ENCODE data around the gene COQ8B. TPM values are rescaled to one million over a fixed set of nuclear protein-coding genes. Genes with fewer than 3 reads are reported as not detected.

The COQ8B gene
- total RNA-seq, 1 donor from 2014 or later = 20.0 TPM

DNA sequence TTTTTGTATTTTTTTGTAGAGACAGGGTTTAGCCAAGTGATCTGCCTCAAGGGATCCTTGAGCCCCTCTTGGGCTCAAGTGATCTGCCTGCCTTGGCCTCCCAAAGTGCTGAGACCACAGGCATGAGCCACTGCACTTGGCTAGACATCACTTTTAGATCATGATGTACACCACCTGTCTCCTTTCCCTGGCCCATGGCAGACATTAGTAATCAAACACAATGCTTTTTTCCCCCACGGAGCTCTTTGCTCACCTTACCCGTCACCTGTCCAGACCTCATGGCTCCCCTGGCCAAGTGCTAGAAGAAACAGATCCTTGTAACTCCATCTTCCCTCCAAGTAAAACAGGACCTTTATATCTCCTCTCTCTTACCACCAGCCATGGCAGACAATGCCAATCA, 44.6 kb downstream of the COQ8B start:
- no peaks in the 10 kb centered on the region for H3K27me3 ChIP-seq (ENCODE audit: control insufficient read depth, insufficient read depth, low read length)
- TF ChIP-seq, protein P1, sequence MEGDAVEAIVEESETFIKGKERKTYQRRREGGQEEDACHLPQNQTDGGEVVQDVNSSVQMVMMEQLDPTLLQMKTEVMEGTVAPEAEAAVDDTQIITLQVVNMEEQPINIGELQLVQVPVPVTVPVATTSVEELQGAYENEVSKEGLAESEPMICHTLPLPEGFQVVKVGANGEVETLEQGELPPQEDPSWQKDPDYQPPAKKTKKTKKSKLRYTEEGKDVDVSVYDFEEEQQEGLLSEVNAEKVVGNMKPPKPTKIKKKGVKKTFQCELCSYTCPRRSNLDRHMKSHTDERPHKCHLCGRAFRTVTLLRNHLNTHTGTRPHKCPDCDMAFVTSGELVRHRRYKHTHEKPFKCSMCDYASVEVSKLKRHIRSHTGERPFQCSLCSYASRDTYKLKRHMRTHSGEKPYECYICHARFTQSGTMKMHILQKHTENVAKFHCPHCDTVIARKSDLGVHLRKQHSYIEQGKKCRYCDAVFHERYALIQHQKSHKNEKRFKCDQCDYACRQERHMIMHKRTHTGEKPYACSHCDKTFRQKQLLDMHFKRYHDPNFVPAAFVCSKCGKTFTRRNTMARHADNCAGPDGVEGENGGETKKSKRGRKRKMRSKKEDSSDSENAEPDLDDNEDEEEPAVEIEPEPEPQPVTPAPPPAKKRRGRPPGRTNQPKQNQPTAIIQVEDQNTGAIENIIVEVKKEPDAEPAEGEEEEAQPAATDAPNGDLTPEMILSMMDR (IDR thresholded peaks at IDR 0.05; ENCODE audit: insufficient read depth, low read length, poor library complexity, severe bottlenecking) = no peak
- H3K4me3 ChIP-seq (ENCODE audit: low read depth, low read length) = no peak overlapping the region
- peaks cover 6% of the 10 kb centered on the region for H3K36me3 ChIP-seq (ENCODE audit: control insufficient read depth, insufficient read depth, low read length)
- DNase-seq (ENCODE audit: low read depth) = no peak

DNA sequence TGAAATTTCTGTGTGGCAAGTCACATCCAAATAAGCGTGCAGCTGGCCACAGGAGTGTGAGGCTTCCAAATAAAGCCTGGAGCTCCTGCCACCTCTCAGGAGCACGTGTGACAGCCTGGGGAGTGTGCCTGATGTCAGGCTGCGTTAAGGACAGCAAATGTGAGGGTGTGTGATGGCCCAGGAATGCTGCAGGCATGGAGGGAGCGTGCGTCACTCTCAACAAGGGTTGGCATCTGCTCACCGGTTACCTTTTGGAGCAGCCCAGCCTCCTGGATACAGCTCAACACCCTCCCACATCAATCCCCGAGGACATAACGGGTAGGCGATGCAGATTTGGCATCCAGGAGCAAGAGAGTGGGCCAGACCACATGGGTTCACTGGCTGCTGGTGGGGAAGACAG, 45.3 kb downstream of the COQ8B start:
- DNase-seq (ENCODE audit: low read depth) = no peak
- peaks cover 6% of the 10 kb centered on the region for H3K36me3 ChIP-seq (ENCODE audit: control insufficient read depth, insufficient read depth, low read length)
- no peaks in the 10 kb centered on the region for H3K27me3 ChIP-seq (ENCODE audit: control insufficient read depth, insufficient read depth, low read length)
- TF ChIP-seq, protein P1 (IDR thresholded peaks at IDR 0.05; ENCODE audit: insufficient read depth, low read length, poor library complexity, severe bottlenecking) = no peak
- H3K4me3 ChIP-seq (ENCODE audit: low read depth, low read length) = no peak overlapping the region

DNA sequence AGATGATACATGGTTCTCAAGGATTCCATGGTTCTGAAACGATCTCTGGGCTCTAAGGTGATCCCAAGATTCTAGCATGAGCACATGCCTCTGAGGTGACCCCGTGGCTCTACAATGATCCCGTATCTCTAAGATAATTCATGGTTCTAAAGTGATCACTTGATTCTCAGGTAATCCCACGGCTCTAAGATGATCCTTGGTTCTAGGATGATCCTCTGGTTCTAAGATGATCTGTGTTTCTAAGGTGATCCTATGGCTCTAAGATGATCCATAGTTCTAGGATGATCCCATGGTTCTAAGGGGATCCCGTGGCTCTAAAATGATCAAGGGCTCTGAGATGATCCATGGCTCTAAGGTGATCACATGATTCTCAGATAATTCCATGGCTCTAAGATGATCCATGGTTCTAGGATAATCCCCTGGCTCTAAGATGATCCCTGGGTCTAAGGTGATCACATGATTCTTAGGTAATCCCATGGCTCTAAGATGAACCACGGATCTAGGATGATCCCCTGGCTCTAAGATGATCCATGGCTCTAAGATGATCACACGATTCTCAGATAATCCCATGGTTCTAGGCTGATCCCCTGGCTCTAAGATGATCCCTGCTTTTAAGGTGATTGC, 47.6 kb downstream of the COQ8B start:
- no peak for DNase-seq (ENCODE audit: low read depth)
- TF ChIP-seq, protein P1 (IDR thresholded peaks at IDR 0.05; ENCODE audit: insufficient read depth, low read length, poor library complexity, severe bottlenecking) = no peak
- H3K36me3 ChIP-seq (ENCODE audit: control insufficient read depth, insufficient read depth, low read length) = peaks cover 5% of the 10 kb centered on the region
- no peaks in the 10 kb centered on the region for H3K27me3 ChIP-seq (ENCODE audit: control insufficient read depth, insufficient read depth, low read length)
- H3K4me3 ChIP-seq (ENCODE audit: low read depth, low read length) = no peak overlapping the region

DNA sequence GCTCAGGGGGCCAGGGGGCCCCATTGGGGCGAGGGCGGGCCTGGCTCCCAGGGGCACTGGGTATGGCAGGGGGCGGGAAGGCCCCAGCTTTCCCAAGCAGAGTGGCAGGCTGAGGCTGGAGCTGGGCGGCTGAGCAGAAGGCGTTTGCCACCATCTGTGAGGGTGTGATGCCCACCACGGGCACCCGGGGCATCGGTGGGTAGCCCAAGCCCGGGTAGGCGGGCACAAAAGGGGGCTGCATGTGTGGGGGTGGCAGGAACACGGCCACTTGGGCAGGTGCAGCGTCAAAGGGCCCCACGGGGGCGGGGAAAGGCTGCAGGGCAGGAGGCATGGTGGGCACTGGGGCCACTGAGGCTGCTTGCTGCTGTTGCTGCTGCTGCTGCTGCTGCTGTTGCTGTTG, 49.1 kb downstream of the COQ8B start:
- Histone ChIP-seq H3K27me3 (ENCODE audit: control insufficient read depth, insufficient read depth, low read length) (no peaks in the 10 kb centered on the region), H3K36me3 (ENCODE audit: control insufficient read depth, insufficient read depth, low read length) (peaks cover 4% of the 10 kb centered on the region), H3K4me3 (ENCODE audit: low read depth, low read length) (no peak overlapping the region)
- no peak for DNase-seq (ENCODE audit: low read depth)
- TF ChIP-seq, protein P1 (IDR thresholded peaks at IDR 0.05; ENCODE audit: insufficient read depth, low read length, poor library complexity, severe bottlenecking) = no peak

DNA sequence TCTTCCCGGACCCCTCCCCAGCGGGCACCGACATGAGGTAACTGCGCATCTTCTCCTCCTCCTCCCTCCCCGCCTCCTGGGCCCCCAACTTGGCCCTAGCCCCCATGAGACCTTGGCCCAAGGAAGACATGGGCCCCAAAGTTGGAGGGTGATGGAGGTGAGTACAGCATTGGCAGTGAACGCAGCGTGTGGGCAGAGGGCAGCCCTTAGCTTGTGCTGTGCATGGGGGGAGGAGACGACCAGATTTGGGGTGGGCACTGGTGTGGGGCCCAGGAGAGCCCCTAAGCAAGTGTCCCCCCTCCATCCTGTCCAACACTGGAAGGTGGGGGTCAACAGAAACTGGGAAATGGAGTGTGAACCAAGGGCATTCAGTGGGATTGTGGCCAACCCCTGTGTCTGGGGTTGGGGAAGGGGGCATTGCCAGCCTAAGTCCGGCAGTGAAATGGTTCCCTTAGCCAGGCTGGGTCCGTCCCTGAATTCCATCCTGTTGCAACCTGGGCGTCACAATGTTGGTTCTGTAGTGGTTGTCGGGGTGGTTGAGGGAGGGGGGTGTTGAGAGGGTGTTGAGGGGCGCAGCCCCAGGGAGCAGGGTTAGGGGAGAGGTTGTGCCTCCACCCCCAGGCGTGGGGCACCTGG, 49.8 kb downstream of the COQ8B start:
- no peak for DNase-seq (ENCODE audit: low read depth)
- no peak overlapping the region for H3K4me3 ChIP-seq (ENCODE audit: low read depth, low read length)
- H3K36me3 ChIP-seq (ENCODE audit: control insufficient read depth, insufficient read depth, low read length) = peaks cover 4% of the 10 kb centered on the region
- H3K27me3 ChIP-seq (ENCODE audit: control insufficient read depth, insufficient read depth, low read length) = no peaks in the 10 kb centered on the region
- TF ChIP-seq, protein P1 (IDR thresholded peaks at IDR 0.05; ENCODE audit: insufficient read depth, low read length, poor library complexity, severe bottlenecking) = no peak

Data from kidney epithelial cell (primary cell).